ENCODE data around the gene SMIM1. TPM values are rescaled to one million over a fixed set of nuclear protein-coding genes. Genes with fewer than 3 reads are reported as not detected.

Gene SMIM1
- total and polyA plus RNA-seq, 9 of the 15 experiments (the other 6 are each of a cell fraction or from before 2014, with no cell fraction given): 2.3 to 125 (median 24.3) TPM

- TF ChIP-seq RAD21 (CRISPR knock-in tag; conservative IDR thresholded peaks at IDR 0.05 in 1 of 2, IDR thresholded peaks at IDR 0.05 in 1 of 2) (peak in 1 of 2 experiments; percentile 18; a peak in 3 of 4 replicates), ARID2 (IDR thresholded peaks at IDR 0.05) (no peak), ATF1 (CRISPR knock-in tag; IDR thresholded peaks at IDR 0.05) (no peak), ATF1 (tag; IDR thresholded peaks at IDR 0.05) (no peak), TCF7 (IDR thresholded peaks at IDR 0.05; ENCODE audit: borderline replicate concordance) (peak; percentile 74; the same call in 1 of the 2 replicates), ZNF311 (CRISPR knock-in tag; IDR thresholded peaks at IDR 0.05) (no peak), CEBPG (CRISPR knock-in tag; IDR thresholded peaks at IDR 0.05) (no peak), CEBPG (tag; conservative IDR thresholded peaks at IDR 0.05 in 1 of 2, IDR thresholded peaks at IDR 0.05 in 1 of 2) (no peak), TEAD2 (tag; IDR thresholded peaks at IDR 0.05) (no peak), L3MBTL2 (IDR thresholded peaks at IDR 0.05) (peak; percentile 77), ZBTB11 (CRISPR knock-in tag; IDR thresholded peaks at IDR 0.05) (peak in 1 of 3 experiments; percentile 56; a peak in 1 of 6 replicates), RNF2 (IDR thresholded peaks at IDR 0.05) (peak; percentile 87; the same call in 1 of the 2 replicates), HNRNPLL (IDR thresholded peaks at IDR 0.05; ENCODE audit: low read depth, low read length, poor library complexity, severe bottlenecking) (no peak), IRF2 (CRISPR knock-in tag; IDR thresholded peaks at IDR 0.05) (no peak), MEF2A (IDR thresholded peaks at IDR 0.05; ENCODE audit: control insufficient read depth, low read depth, low read length) (0 out of 2 replicates have a peak, but pooled peaks have one; percentile 16), SNRNP70 (optimal IDR thresholded peaks at IDR 0.05; ENCODE audit: low read depth, low read length) (no peak), NFYB (IDR thresholded peaks at IDR 0.05; ENCODE audit: extremely low read depth, insufficient read length) (no peak), ARNT (IDR thresholded peaks at IDR 0.05) (peak in 1 of 2 experiments; percentile 66; a peak in 2 of 4 replicates), GMEB1 (CRISPR knock-in tag; IDR thresholded peaks at IDR 0.05) (no peak), POLR2G (IDR thresholded peaks at IDR 0.05; ENCODE audit: low read depth, low read length) (no peak; the same call in 1 of the 2 replicates), CTBP1 (IDR thresholded peaks at IDR 0.05; ENCODE audit: borderline replicate concordance) (peak; percentile 91; the same call in 1 of the 2 replicates), NFIC (IDR thresholded peaks at IDR 0.05) (peak; percentile 89), ZNF583 (CRISPR knock-in tag; IDR thresholded peaks at IDR 0.05) (no peak; the same call in 1 of the 2 replicates), ZNF324 (CRISPR knock-in tag; IDR thresholded peaks at IDR 0.05) (no peak), ZNF444 (CRISPR knock-in tag; IDR thresholded peaks at IDR 0.05) (no peak), KDM2B (CRISPR knock-in tag; IDR thresholded peaks at IDR 0.05) (no peak), ZNF79 (CRISPR knock-in tag; IDR thresholded peaks at IDR 0.05; ENCODE audit: low read depth) (no peak)
Measured at GRCh38 chr1:3774946-3775489, 2.5 kb downstream of the SMIM1 start (continued).
